Measurements from ENCODE around the gene RYR2.

The RYR2 gene

GRCh38 chr1:237032029-237032428, 10.0 kb upstream of the RYR2 start:
- no peak for DNase-seq (ENCODE audit: low read depth)

- DNase-seq (ENCODE audit: low read depth), result no peak
Observed at GRCh38 chr1:237033061-237033460, 8.9 kb upstream of the RYR2 start.

- no peak for DNase-seq (ENCODE audit: low read depth)
Observed at GRCh38 chr1:237033804-237034203, 8.2 kb upstream of the RYR2 start.

GRCh38 chr1:237035759-237036158, 6.2 kb upstream of the RYR2 start:
- DNase-seq (ENCODE audit: low read depth), result no peak

- DNase-seq (ENCODE audit: low read depth), result no peak
Observed at GRCh38 chr1:237038211-237038610, 3.8 kb upstream of the RYR2 start.

GRCh38 chr1:237040823-237041222, 1.2 kb upstream of the RYR2 start:
- DNase-seq (ENCODE audit: low read depth), result no peak

GRCh38 chr1:237041461-237041794, 556 bp upstream of the RYR2 start:
- no peak for DNase-seq (ENCODE audit: low read depth)

GRCh38 chr1:237042526-237042891, 525 bp downstream of the RYR2 start:
- DNase-seq (ENCODE audit: low read depth), result no peak

- DNase-seq (ENCODE audit: low read depth), result no peak
Observed at GRCh38 chr1:237042892-237043576, 1.1 kb downstream of the RYR2 start.

GRCh38 chr1:237043846-237044636, 2.1 kb downstream of the RYR2 start:
- DNase-seq (ENCODE audit: low read depth), result no peak

GRCh38 chr1:237045278-237046016, 3.5 kb downstream of the RYR2 start:
- no peak for DNase-seq (ENCODE audit: low read depth)

- no peak for DNase-seq (ENCODE audit: low read depth)
Observed at GRCh38 chr1:237048803-237049202, 6.8 kb downstream of the RYR2 start.

GRCh38 chr1:237050185-237050584, 8.2 kb downstream of the RYR2 start:
- DNase-seq (ENCODE audit: low read depth), result no peak

- DNase-seq (ENCODE audit: low read depth), result no peak
Observed at GRCh38 chr1:237050915-237051314, 8.9 kb downstream of the RYR2 start.

GRCh38 chr1:237054313-237054712, 12.3 kb downstream of the RYR2 start:
- DNase-seq (ENCODE audit: low read depth), result no peak

- DNase-seq (ENCODE audit: low read depth), result no peak
Observed at GRCh38 chr1:237058470-237058869, 16.5 kb downstream of the RYR2 start.

GRCh38 chr1:237059244-237059643, 17.3 kb downstream of the RYR2 start:
- no peak for DNase-seq (ENCODE audit: low read depth)

GRCh38 chr1:237062976-237063375, 21.0 kb downstream of the RYR2 start:
- DNase-seq (ENCODE audit: low read depth), result no peak

- DNase-seq (ENCODE audit: low read depth), result no peak
Observed at GRCh38 chr1:237065903-237066302, 23.9 kb downstream of the RYR2 start.

- no peak for DNase-seq (ENCODE audit: low read depth)
Observed at GRCh38 chr1:237070519-237070918, 28.5 kb downstream of the RYR2 start.

- DNase-seq (ENCODE audit: low read depth), result no peak
Observed at GRCh38 chr1:237071641-237072420, 29.8 kb downstream of the RYR2 start.

- DNase-seq (ENCODE audit: low read depth), result no peak
Observed at GRCh38 chr1:237074371-237075117, 32.6 kb downstream of the RYR2 start.
